Measurements from ENCODE around the gene ETFA.
"Not testable (repeated sequence)": the region's sequence is repeated elsewhere in the genome, so short reads cannot be mapped to it uniquely, and the experiment has no call there.

ETFA gene

GRCh38 chr15:76270876-76271275 lies 40.4 kb downstream of the ETFA start:
- no peak overlapping the region for H3K4me3 ChIP-seq (ENCODE audit: low read depth, low read length)
- no peak for TF ChIP-seq CTCF (IDR thresholded peaks at IDR 0.05; ENCODE audit: borderline replicate concordance, insufficient read depth, low read depth, low read length)

DNA sequence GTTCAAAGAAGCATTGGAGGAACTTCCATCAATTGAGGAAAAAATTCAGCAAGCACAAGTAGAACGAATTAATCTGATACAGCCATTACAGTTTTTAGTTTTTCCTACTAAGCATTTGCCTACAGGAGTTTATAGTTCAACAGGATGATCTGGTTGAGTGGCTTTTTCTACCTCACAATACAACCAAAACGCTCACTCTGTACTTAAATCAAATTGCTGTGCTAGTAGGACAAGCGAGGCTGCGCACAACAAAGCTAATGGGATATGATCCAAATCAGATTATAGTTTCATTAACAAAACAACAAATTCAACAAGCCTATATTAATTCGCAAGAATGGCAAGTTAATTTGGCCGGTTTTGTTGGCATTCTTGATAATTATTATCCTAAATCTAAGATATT lies 44.2 kb downstream of the ETFA start:
- no peak for TF ChIP-seq CTCF (IDR thresholded peaks at IDR 0.05; ENCODE audit: borderline replicate concordance, insufficient read depth, low read depth, low read length)
- H3K4me3 ChIP-seq (ENCODE audit: low read depth, low read length) = no peak overlapping the region

- H3K4me3 ChIP-seq (ENCODE audit: low read depth, low read length) = not testable (repeated sequence)
Observed at GRCh38 chr15:76265769-76266168, 45.5 kb downstream of the ETFA start.

GRCh38 chr15:76260246-76260938 lies 50.9 kb downstream of the ETFA start:
- H3K4me3 ChIP-seq (ENCODE audit: low read depth, low read length) = no peak overlapping the region
- TF ChIP-seq CTCF (IDR thresholded peaks at IDR 0.05; ENCODE audit: borderline replicate concordance, insufficient read depth, low read depth, low read length) = no peak

GRCh38 chr15:76259392-76259791 lies 51.9 kb downstream of the ETFA start:
- H3K4me3 ChIP-seq (ENCODE audit: low read depth, low read length) = no peak overlapping the region
- TF ChIP-seq CTCF (IDR thresholded peaks at IDR 0.05; ENCODE audit: borderline replicate concordance, insufficient read depth, low read depth, low read length) = no peak

DNA sequence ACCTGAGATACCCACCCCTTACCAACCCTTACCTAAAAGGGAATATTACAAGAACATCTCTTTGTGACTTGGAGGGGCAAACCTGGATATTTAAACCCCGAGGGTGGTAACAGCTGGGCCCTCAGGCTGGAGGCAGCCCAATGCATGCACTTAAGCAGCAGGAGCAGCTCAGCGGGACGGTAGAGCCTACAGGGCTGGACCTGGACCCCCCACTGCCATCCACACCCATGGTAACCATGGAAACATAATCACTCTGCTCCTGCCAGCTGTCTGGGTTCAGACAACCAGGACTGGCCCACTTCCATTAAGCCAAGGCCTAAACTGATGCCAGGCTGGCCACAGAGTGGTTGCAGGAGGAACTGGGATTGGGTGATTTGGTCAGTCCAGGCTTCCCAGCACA lies 52.8 kb downstream of the ETFA start:
- no peak for TF ChIP-seq CTCF (IDR thresholded peaks at IDR 0.05; ENCODE audit: borderline replicate concordance, insufficient read depth, low read depth, low read length)
- no peak overlapping the region for H3K4me3 ChIP-seq (ENCODE audit: low read depth, low read length)

GRCh38 chr15:76253691-76254473 lies 57.4 kb downstream of the ETFA start:
- TF ChIP-seq CTCF (IDR thresholded peaks at IDR 0.05; ENCODE audit: borderline replicate concordance, insufficient read depth, low read depth, low read length) = no peak
- no peak overlapping the region for H3K4me3 ChIP-seq (ENCODE audit: low read depth, low read length)
